H4 (cell line): Measurements from ENCODE around the gene CYP2A7. TPM values are rescaled to one million over a fixed set of nuclear protein-coding genes. Genes with fewer than 3 reads are reported as not detected.
A peak's percentile ranks its signal among the peaks of the same experiment; 100 is the strongest.
"Not testable (repeated sequence)": the region's sequence is repeated elsewhere in the genome, so short reads cannot be mapped to it uniquely, and the experiment has no call there.

Experiments used
- DNase-seq: peaks from one replicate; pipeline ENCODE4 v3.0.0-alpha.2; 2015; ENCODE audit warnings: low spot score
- total RNA-seq: library from RNA; depleted of rRNA; stranded (reverse); fragments of >200 nt; shearing (Covaris generic); gene quantifications from 2 replicates; pipeline ENCODE4 v1.2.3, GENCODE V29; 2014

Gene CYP2A7
- total RNA-seq, 1 experiment from 2014 or later, result not detected

GRCh38 chr19:40899964-40900363 is 17.9 kb upstream of the CYP2A7 start:
- DNase-seq, result not testable (repeated sequence)

DNA sequence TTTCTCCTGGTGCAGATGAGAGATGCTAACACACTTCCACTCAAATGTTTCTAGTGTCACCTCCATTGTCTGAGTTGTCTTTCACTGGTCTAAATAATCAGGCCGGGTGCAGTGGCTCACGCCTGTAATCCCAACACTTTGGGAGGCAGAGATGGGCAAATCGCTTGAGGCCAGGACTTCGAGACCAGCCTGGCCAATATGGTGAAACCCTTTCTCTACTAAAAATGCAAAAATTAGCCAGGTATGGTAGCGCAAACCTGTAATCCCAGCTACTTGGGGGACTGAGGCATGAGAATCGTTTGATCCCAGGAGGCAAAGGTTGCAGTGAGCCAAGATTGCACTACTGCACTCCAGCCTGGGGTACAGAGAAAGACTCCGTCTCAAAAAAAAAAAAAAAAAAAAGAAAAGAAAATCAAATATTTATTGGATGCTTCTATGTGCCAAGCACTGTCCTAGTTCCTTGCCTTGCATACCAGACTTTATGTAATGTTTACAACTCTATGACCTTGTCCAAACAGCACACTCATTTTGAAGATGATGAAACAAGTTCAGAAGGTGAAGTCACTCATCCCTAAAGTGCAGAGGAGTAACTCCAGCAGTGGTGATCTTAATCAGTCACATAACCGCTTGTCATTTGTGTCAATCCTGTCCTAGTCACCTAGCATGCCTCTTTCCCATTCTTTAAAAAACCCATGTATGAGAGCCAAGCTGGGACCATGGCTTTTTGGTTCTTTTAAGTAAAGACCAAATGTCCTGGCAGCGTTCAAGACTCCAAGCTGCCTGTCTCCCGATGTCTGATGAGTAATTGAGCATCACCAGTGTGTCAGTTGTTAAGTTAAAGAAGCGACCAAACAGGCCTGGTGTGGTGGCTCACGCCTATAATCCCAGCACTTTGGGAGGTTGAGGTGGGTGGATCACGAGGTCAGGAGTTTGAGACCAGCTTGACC is 15.1 kb upstream of the CYP2A7 start:
- DNase-seq, result peak; percentile 54

- no peak for DNase-seq
Measured at GRCh38 chr19:40896418-40896796, 14.4 kb upstream of the CYP2A7 start.

- no peak for DNase-seq
Measured at GRCh38 chr19:40893112-40893511, 11.1 kb upstream of the CYP2A7 start.

- no peak for DNase-seq
Measured at GRCh38 chr19:40889366-40889765, 7.3 kb upstream of the CYP2A7 start.

DNA sequence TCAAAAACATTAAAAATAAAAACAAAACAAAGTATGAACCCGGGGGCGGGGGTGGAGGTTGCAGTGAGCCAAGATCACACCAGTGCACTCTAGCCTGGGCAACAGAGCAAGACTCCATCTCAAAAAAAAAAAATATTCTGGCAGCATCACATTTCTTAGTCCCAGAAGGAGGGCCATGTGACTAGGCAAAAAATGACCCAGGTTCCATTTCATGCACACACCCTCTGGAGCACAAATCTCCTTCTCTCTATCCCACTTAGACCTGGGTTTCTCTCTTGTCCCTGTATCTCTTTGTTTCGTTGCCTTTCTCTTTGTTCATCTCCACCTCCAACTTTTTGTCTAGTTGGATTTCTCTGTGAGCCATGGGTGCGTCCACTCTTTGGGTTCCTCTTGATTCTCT is 6.2 kb upstream of the CYP2A7 start:
- no peak for DNase-seq

DNA sequence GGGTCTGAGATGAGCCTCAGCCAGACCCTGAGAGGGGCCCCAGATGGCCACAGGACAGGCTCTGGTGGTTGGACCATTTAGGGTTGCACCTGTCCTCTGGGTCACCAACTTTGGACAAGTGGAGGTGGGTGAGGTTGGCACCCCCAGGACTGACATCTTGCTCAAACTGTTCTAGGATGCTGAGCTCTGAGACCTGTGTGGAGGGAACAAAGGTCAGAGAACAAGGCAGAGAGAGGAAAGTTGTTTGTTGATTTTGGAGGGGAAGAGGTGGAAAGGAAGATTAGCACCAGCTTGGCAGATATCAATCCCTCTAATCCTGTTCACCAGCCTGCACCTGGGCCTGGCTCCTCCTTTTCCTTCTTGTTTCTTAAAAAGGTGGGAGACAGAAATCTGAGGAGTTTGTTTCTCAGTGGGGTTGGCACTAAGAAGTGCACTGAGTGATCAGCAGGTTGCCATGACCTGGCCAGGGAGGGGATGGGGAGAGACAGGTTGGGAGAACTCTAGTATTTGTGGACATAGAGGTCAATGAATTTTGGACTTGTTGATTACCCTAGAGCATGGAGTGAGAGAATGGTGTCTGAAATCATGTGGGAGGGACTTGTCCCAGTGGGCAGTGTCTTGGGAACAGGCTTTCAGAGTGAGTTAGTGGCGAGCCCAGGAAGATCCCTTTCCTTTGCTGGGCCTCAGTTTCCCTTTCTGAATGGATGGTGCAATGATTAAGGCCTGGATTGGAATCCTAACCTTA is 2.3 kb upstream of the CYP2A7 start:
- not testable (repeated sequence) for DNase-seq

DNA sequence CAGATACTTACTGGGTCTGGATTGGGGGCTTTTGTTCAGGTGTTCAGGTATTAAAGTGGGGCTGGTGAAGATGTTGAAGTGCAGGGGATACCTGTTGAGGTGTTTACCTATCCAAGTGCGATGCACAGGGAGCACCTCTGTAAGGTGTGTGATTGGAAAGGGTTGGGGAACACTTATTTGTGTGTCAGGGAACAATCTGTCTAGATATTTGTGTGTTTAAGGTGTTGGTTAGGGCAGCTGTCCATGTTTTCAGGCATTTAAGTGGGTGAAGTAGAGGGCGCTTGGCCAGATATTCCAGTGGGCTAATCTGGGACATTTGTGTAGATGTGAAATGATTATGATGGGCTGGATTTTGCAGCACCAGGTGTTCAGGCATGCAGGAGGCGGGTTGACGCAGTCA is 2.7 kb downstream of the CYP2A7 start:
- DNase-seq, result not testable (repeated sequence)

- not testable (repeated sequence) for DNase-seq
Measured at GRCh38 chr19:40875526-40875951, 6.5 kb downstream of the CYP2A7 start.

GRCh38 chr19:40874874-40875273 is 7.2 kb downstream of the CYP2A7 start:
- not testable (repeated sequence) for DNase-seq

- not testable (repeated sequence) for DNase-seq
Measured at GRCh38 chr19:40873873-40874272, 8.2 kb downstream of the CYP2A7 start.

DNA sequence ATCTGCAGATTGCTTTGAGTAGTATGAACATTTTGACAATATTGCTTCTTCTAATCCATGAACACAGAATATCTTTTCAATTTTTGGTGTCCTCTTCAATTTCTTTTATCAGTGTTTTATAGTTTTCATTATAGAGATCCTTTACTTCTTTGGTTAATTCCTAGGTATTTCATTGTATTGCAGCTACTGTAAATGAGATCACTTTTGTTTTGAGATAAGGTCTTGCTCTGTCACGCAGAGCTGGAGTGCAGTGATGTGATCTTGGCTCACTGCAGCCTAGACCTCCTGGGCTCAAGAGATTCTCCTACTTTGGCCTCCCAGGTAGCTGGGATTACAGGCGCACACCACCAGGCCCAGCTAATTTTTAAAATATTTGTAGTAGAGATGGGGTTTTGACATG is 9.8 kb downstream of the CYP2A7 start:
- DNase-seq, result no peak

- no peak for DNase-seq
Measured at GRCh38 chr19:40867701-40868100, 14.3 kb downstream of the CYP2A7 start.

GRCh38 chr19:40864739-40865496 is 17.1 kb downstream of the CYP2A7 start:
- not testable (repeated sequence) for DNase-seq

DNA sequence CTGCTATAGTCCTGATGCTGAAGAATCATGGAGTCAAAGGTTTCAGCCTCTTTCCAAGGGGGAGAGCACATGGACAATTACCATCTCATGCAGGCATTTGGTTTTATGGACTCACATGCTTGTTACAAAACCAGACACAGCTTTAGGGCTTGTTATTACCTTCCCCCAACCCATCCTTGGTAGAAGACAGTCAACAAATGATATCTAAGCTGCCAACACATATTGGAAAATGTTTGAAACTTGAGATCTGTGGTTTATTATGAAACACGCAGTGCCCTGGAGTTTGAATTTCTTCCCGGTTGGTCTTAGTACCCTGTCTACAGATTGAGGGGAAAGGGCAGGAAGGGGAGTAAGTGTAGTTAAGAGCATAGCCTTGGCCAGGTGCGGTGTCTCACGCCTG is 19.2 kb downstream of the CYP2A7 start:
- peak; percentile 95 for DNase-seq

GRCh38 chr19:40862333-40862732 is 19.7 kb downstream of the CYP2A7 start:
- no peak for DNase-seq

- DNase-seq, result no peak
Measured at GRCh38 chr19:40858109-40858508, 23.9 kb downstream of the CYP2A7 start.

- DNase-seq, result not testable (repeated sequence)
Measured at GRCh38 chr19:40852467-40853152, 29.4 kb downstream of the CYP2A7 start.

GRCh38 chr19:40850277-40850676 is 31.8 kb downstream of the CYP2A7 start, which contains the start of gene CYP2A6:
Gene CYP2A6, minus strand, starts transcription at chr19:40850447. Its CDS starts 21 bp downstream, at chr19:40850426.
- not testable (repeated sequence) for DNase-seq

- DNase-seq, result not testable (repeated sequence)
Measured at GRCh38 chr19:40846722-40847121, 35.3 kb downstream of the CYP2A7 start.

DNA sequence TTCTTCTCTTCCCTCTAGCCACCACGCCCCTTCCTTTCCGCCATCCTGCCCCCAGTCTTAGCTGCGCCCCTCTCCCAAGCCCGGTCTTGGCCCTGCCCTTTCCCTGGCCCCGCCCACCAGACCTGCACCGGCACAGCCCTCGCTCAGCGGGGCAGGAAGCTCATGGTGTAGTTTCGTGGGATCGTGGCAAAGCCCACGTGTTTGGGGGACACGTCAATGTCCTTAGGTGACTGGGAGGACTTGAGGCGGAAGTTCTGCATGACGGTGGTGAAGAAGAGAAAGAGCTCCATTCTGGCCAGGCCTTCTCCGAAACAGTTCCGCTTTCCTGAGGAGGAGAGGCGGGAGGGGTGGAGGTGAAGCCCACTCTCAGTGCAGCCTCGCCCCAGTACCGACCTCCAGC is 38.4 kb downstream of the CYP2A7 start:
- not testable (repeated sequence) for DNase-seq
